Transverse colon (tissue), 4 donors: ENCODE measurements around the gene FASN. TPM values are rescaled to one million over a fixed set of nuclear protein-coding genes. Genes with fewer than 3 reads are reported as not detected.

Experiments
- DNase-seq: peaks from one replicate; pipeline ENCODE4 v3.0.0-alpha.2; 2019
- H3K27ac ChIP-seq, 4 donors: fragments of 200-600 bp; sonication (generic); 2 replicates each; pipeline ENCODE4 v1.5.1; 2016 to 2018; ENCODE audit warnings: inconsistent platforms in 4 of 4
- H3K27me3 ChIP-seq: fragments of 200-600 bp; sonication (generic); 2 replicates; pipeline ENCODE4 v1.5.1; 2017; ENCODE audit warnings: inconsistent platforms
- H3K36me3 ChIP-seq, 4 donors: fragments of 200-600 bp; sonication (generic); 2 replicates each; pipeline ENCODE4 v1.5.1; 2017 to 2019; ENCODE audit warnings: inconsistent platforms in 4 of 4
- H3K4me1 ChIP-seq, 4 donors: fragments of 200-600 bp; sonication (generic); 2 replicates each; pipeline ENCODE4 v1.5.1; 2017 to 2020; ENCODE audit warnings: inconsistent platforms in 4 of 4
- H3K4me3 ChIP-seq, 4 donors: fragments of 200-600 bp; sonication (generic); 1 replicate in 1 of 4; 2 replicates in 3 of 4; pipeline versions ENCODE4 v1.5.1 to v1.6.1; 2017 to 2019; ENCODE audit warnings: inconsistent platforms in 4 of 4
- H3K9me3 ChIP-seq, 2 donors: fragments of 200-600 bp; sonication (generic); 2 replicates each; pipeline ENCODE4 v1.5.1; 2017 to 2019; ENCODE audit warnings: inconsistent platforms in 2 of 2
- EP300 ChIP-seq: sonication (generic); formaldehyde crosslinking; IDR thresholded peaks from one replicate; pipeline ENCODE4 v1.6.1; 2017; ENCODE audit warnings: antibody characterized with exemption, low read depth
- POLR2A ChIP-seq: fragments of 450-650 bp; IDR thresholded peaks from one replicate; pipeline ENCODE4 v1.6.1; 2016; ENCODE audit warnings: antibody characterized with exemption, mild to moderate bottlenecking, moderate library complexity
- POLR2AphosphoS5 ChIP-seq, 3 donors: sonication (generic); formaldehyde crosslinking; IDR thresholded peaks; one replicate each; pipeline ENCODE4 v1.6.1; 2016; ENCODE audit warnings: antibody characterized with exemption in 3 of 3
- WGBS, 2 donors: methylation state at CpG; one replicate each; pipeline ENCODE4 v1.1.5; 2018; ENCODE audit warnings: low coverage in 1 of 2; 5-methylcytosine and 5-hydroxymethylcytosine counted together
- in situ Hi-C, 4 donors: fragments of 200-750 bp; cut with MboI; loops; one replicate each; pipeline versions ENCODE4 v1.15.0 to v1.15.1; 2017; ENCODE audit warnings: low sequenced_read_pairs in 3 of 4, low pct_ligation_motif_present in 1 of 4, low pct_unique_long_range_greater_than_20kb in 1 of 4
- intact Hi-C: fragments of 100-400 bp; cut with DNase I; formaldehyde crosslinking; loops from one replicate; pipeline ENCODE4 v1.15.1; 2023; ENCODE audit warnings: low total_unique reads
- total RNA-seq, 4 donors: library from RNA; depleted of rRNA; stranded (reverse); fragments of >200 nt; gene quantifications; one replicate each; pipeline ENCODE4 v1.1.0, GENCODE V29; 2016
- TF ChIP-seq, protein P1 (sequence below), 5 experiments: fragments of 200-600 bp in 3 of 5; fragments of 450-650 bp in 2 of 5; sonication (generic) in 3 of 5; IDR thresholded peaks; 1 replicate in 2 of 5; 2 replicates in 3 of 5; pipeline ENCODE4 v1.5.1; 2016 to 2017; ENCODE audit warnings: antibody characterized with exemption in 5 of 5, inconsistent platforms in 3 of 5, mild to moderate bottlenecking in 2 of 5, moderate library complexity in 1 of 5

Gene FASN
- total RNA-seq, 4 donors from 2014 or later: 25.1 to 185 (median 99.4) TPM

DNA sequence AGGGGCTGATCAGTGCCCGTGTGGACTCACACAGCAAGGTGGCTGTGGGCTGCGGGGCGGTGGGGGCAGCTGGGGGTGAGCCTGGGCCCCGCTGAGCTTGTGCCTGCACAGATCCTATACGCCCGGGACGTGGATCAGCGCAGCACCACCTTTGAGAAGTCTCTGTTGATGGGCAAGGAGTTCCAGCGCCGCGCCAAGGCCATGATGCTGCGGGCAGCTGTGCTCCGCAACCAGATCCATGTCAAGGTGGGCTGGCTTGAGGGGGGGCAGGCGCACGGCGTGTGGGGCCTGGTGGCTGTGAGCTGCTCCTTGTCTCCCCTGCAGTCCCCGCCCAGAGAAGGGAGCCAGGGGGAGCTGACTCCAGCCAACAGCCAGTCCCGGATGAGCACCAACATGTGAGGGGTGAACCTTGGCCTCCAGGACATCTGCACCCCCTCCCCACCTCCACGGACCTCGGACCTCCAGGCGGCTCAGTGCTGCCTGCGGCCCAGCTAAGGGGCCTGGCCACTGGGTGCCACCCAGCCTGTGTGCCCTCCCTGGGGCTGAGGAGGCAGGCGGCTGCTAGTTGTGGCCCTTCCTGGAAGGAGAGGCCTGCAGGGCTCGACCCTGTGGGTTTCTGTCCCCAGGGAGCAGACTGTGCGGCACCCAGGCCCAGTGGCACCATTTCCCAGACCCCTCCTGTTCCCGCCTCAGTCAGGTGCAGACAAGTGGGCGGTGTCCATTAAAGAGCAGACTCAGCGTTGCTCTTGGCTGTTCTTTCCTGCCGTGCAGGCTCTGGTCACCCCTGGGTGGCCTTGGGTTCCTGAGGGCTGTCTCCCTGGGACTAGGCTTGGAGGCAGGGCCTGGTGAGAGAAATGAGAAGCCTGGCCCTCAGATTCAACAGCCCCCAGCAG is 41.1 kb downstream of the FASN start:
- Histone ChIP-seq H3K4me1 (peaks cover 7 to 14% (median 13%) of the 10 kb centered on the region in 4 donors), H3K27me3 (no peaks in the 10 kb centered on the region), H3K4me3 (no peak overlapping the region), H3K27ac (no peak overlapping the region), H3K36me3 (peaks cover 0 to 9% (median 3%) of the 10 kb centered on the region in 4 donors), H3K9me3 (no peaks in the 10 kb centered on the region)
- intact Hi-C loops (no loop called here), in situ Hi-C loops (no loop called here)
- TF ChIP-seq POLR2A: no peak
- no peak for TF ChIP-seq POLR2AphosphoS5 (IDR thresholded peaks at IDR 0.05)
- TF ChIP-seq, protein P1, sequence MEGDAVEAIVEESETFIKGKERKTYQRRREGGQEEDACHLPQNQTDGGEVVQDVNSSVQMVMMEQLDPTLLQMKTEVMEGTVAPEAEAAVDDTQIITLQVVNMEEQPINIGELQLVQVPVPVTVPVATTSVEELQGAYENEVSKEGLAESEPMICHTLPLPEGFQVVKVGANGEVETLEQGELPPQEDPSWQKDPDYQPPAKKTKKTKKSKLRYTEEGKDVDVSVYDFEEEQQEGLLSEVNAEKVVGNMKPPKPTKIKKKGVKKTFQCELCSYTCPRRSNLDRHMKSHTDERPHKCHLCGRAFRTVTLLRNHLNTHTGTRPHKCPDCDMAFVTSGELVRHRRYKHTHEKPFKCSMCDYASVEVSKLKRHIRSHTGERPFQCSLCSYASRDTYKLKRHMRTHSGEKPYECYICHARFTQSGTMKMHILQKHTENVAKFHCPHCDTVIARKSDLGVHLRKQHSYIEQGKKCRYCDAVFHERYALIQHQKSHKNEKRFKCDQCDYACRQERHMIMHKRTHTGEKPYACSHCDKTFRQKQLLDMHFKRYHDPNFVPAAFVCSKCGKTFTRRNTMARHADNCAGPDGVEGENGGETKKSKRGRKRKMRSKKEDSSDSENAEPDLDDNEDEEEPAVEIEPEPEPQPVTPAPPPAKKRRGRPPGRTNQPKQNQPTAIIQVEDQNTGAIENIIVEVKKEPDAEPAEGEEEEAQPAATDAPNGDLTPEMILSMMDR (IDR thresholded peaks at IDR 0.05): no peak
- TF ChIP-seq EP300: no peak
- 47 to 85% methylated on average over 3 to 26 of the region's 29 CpGs for WGBS, 2 donors
- no peak for DNase-seq

DNA sequence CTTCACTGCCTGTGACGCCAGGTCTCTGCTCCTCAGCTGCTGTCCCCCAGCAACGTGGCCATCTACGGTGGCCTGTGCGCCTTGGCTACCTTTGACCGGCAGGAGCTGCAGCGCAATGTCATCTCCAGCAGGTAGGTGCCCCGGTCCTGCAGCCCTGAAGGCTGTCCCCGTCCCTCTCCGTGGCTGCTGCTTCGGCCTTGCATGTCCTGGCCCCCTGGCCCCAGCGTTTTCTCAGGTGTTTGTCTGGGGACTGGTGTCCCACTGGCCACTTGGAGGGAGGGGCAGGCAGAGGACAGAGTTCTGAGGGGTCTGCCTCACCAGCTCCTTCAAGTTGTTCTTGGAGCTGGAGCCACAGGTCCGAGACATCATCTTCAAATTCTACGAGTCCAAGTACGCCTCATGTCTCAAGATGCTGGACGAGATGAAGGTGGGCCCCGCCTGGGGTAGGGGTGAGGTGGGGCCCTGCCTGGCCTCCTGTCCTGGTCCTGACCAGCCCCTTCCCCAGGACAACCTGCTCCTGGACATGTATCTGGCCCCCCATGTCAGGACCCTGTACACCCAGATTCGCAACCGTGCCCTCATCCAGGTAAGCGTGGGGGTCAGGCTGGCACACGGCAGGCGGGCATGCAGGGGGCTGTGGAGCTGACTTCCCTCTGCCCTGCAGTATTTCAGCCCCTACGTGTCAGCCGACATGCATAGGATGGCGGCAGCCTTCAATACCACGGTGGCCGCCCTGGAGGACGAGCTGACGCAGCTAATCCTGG is 41.9 kb downstream of the FASN start:
- no peak for DNase-seq
- intact Hi-C loops: no loop called here
- TF ChIP-seq EP300 (no peak), POLR2AphosphoS5 (IDR thresholded peaks at IDR 0.05) (no peak), POLR2A (no peak)
- TF ChIP-seq, protein P1 (IDR thresholded peaks at IDR 0.05): no peak
- Histone ChIP-seq H3K4me3 (no peak overlapping the region), H3K27me3 (no peaks in the 10 kb centered on the region), H3K27ac (no peak overlapping the region), H3K4me1 (peaks cover 7 to 14% (median 14%) of the 10 kb centered on the region in 4 donors), H3K9me3 (no peaks in the 10 kb centered on the region), H3K36me3 (peaks cover 0 to 9% (median 3%) of the 10 kb centered on the region in 4 donors)
- 90% methylated on average over 28 of the region's 28 CpGs; no CpG with 5 or more reads in 1 of the 2 donors for WGBS, 2 donors
- in situ Hi-C loops: no loop called here

DNA sequence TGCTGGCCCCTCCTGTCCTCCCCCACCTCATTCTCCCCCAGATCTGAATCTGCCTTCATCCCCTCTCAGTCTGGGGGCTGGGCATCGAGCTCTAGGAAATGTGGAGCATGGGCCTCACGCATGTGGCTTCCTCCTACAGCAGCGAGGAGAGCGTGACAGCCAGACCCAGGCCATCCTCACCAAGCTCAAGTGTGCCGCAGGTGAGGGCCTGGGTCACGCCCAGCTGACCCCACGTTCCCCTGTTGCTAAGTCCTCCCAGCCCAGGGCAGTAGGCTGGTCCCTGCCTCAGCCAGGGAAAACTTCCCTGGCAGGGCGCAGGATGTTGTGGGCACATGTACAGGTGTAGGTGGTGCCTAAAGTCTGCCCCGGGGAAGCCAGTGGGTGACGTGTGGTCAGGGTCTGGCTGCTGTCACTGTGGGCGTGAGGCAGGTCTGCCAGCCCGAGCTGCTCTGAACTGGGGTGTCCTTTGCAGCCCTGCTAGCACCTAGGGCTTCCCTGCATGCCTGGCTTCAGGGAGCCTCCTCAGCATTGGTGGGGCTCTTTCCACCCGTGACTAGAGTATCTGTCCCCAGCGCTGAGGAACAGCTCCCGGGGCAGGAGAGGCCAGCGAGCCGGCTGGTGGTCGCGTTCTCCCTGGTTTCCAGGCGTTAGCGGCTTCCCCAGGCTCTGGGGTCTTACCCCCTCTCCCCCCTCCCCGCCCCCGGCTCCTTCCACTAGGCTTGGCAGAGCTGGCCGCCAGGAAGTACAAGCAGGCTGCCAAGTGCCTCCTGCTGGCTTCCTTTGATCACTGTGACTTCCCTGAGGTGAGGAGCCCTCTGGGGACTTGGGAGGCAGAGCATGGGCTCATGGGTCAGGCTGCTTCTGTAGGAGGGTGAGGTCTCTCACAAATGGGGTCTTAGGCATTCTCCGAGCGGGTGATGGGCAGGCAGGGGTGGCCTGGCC is 42.7 kb downstream of the FASN start:
- no peaks in the 10 kb centered on the region for H3K9me3 ChIP-seq
- no peak overlapping the region for H3K4me3 ChIP-seq
- peaks cover 0 to 9% (median 3%) of the 10 kb centered on the region in 4 donors for H3K36me3 ChIP-seq
- TF ChIP-seq POLR2AphosphoS5 (IDR thresholded peaks at IDR 0.05) (no peak), POLR2A (no peak), EP300 (no peak)
- TF ChIP-seq, protein P1 (IDR thresholded peaks at IDR 0.05): no peak
- no peak overlapping the region for H3K27ac ChIP-seq
- no peak for DNase-seq
- in situ Hi-C loops (no loop called here), intact Hi-C loops (no loop called here)
- H3K27me3 ChIP-seq: no peaks in the 10 kb centered on the region
- WGBS, 2 donors: 88% methylated on average over 18 of the region's 26 CpGs; no CpG with 5 or more reads in 1 of the 2 donors
- H3K4me1 ChIP-seq: peaks cover 12 to 23% (median 22%) of the 10 kb centered on the region in 4 donors
